ENCODE results near the gene OTOS.

DNA sequence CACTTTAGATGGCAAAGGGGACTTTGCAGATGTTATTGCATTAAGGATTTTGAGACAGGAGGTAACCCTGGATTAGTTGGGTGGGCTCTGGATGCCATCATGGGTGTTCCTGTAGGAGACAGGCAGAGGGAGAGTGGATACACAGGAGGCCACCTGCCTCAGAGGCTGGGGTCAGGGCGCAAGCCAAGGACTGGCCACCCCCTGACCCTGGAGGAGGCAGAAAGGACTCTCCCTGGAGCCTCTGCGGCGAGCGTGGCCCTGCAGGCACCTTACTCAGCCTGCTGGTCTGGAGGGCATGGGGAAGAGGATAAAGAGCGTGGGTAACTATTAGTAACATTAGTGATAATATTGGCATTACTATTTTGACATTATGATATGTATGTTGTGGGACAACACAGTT is 21.6 kb upstream of the OTOS start:
- no peak for TF ChIP-seq POLR2A (IDR thresholded peaks at IDR 0.05)
- TF ChIP-seq, protein P1, sequence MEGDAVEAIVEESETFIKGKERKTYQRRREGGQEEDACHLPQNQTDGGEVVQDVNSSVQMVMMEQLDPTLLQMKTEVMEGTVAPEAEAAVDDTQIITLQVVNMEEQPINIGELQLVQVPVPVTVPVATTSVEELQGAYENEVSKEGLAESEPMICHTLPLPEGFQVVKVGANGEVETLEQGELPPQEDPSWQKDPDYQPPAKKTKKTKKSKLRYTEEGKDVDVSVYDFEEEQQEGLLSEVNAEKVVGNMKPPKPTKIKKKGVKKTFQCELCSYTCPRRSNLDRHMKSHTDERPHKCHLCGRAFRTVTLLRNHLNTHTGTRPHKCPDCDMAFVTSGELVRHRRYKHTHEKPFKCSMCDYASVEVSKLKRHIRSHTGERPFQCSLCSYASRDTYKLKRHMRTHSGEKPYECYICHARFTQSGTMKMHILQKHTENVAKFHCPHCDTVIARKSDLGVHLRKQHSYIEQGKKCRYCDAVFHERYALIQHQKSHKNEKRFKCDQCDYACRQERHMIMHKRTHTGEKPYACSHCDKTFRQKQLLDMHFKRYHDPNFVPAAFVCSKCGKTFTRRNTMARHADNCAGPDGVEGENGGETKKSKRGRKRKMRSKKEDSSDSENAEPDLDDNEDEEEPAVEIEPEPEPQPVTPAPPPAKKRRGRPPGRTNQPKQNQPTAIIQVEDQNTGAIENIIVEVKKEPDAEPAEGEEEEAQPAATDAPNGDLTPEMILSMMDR (IDR thresholded peaks at IDR 0.05), result no peak
- no peak for TF ChIP-seq POLR2AphosphoS5 (IDR thresholded peaks at IDR 0.05)
- TF ChIP-seq EP300 (IDR thresholded peaks at IDR 0.05), result no peak
